Measurements from ENCODE around the gene PROX2. TPM values are rescaled to one million over a fixed set of nuclear protein-coding genes. Genes with fewer than 3 reads are reported as not detected.

Gene PROX2
- polyA plus RNA-seq, 3 donors: 0.03 TPM; not detected in 2

- no peak overlapping the region for H3K4me3 Mint-ChIP-seq
- intact Hi-C loops (cut with micrococcal nuclease): no loop called here
- Histone ChIP-seq H2AFZ (ENCODE audit: insufficient read depth, low read depth, low read length, poor library complexity, severe bottlenecking) (no peak overlapping the region), H3K4me2 (replicated peaks; ENCODE audit: extremely low read depth, low read length, poor library complexity, severe bottlenecking) (no peak overlapping the region), H3K27me3 (ENCODE audit: control insufficient read depth in 2 of 2, insufficient read depth in 2 of 2, low read length in 2 of 2) (no peaks in the 10 kb centered on the region), H4K20me1 (ENCODE audit: insufficient read depth, low read length) (peaks cover 7% of the 10 kb centered on the region), H3K36me3 (replicated peaks in 1 of 2; ENCODE audit: control insufficient read depth in 1 of 2, insufficient read depth in 2 of 2, low read length in 2 of 2) (peaks cover 64 to 75% of the 10 kb centered on the region in 2 donors), H3K79me2 (ENCODE audit: insufficient read depth, low read length) (no peaks in the 10 kb centered on the region), H3K4me3 (replicated peaks in 1 of 3; ENCODE audit: low read depth in 2 of 3, low read length in 3 of 3) (no peak overlapping the region), H3K9me3 (replicated peaks in 1 of 2; ENCODE audit: control insufficient read depth in 1 of 2, insufficient read depth in 1 of 2, low read length in 2 of 2) (no peaks in the 10 kb centered on the region), H3K4me1 (ENCODE audit: control insufficient read depth in 1 of 2, insufficient read depth in 2 of 2, low read length in 2 of 2) (no peaks in the 10 kb centered on the region), H3K9ac (ENCODE audit: insufficient read depth, low read length, poor library complexity, severe bottlenecking) (no peak overlapping the region), H3K27ac (ENCODE audit: low read depth in 1 of 2, low read length in 2 of 2) (no peak overlapping the region)
- peaks cover 0 to 4% (median 1%) of the 10 kb centered on the region in 3 donors for H3K27me3 Mint-ChIP-seq (ENCODE audit: low read depth in 3 of 3)
- H3K9me3 Mint-ChIP-seq: no peaks in the 10 kb centered on the region
- DNase-seq: no peak
- TF ChIP-seq CTCF (IDR thresholded peaks at IDR 0.05): no peak
- no peaks in the 10 kb centered on the region for H3K4me1 Mint-ChIP-seq
- 82% methylated on average over 9 of the region's 10 CpGs for WGBS (ENCODE audit: insufficient coverage)
- peaks cover 67 to 74% of the 10 kb centered on the region in 2 donors for H3K36me3 Mint-ChIP-seq
- H3K27ac Mint-ChIP-seq: peak overlapping the region in 3 of 7 donors; percentile 21 to 57 (median 27)
Measured at GRCh38 chr14:74902941-74903705, 27.2 kb upstream of the PROX2 start.

GRCh38 chr14:74898694-74899093 is 22.7 kb upstream of the PROX2 start:
- Histone ChIP-seq H3K27ac (ENCODE audit: low read depth in 1 of 2, low read length in 2 of 2) (no peak overlapping the region), H3K4me3 (replicated peaks in 1 of 3; ENCODE audit: low read depth in 2 of 3, low read length in 3 of 3) (no peak overlapping the region), H3K79me2 (ENCODE audit: insufficient read depth, low read length) (peaks cover 8% of the 10 kb centered on the region), H3K9me3 (replicated peaks in 1 of 2; ENCODE audit: control insufficient read depth in 1 of 2, insufficient read depth in 1 of 2, low read length in 2 of 2) (no peaks in the 10 kb centered on the region), H3K9ac (ENCODE audit: insufficient read depth, low read length, poor library complexity, severe bottlenecking) (no peak overlapping the region), H4K20me1 (ENCODE audit: insufficient read depth, low read length) (peaks cover 25% of the 10 kb centered on the region), H3K4me2 (replicated peaks; ENCODE audit: extremely low read depth, low read length, poor library complexity, severe bottlenecking) (no peak overlapping the region), H3K27me3 (ENCODE audit: control insufficient read depth in 2 of 2, insufficient read depth in 2 of 2, low read length in 2 of 2) (no peaks in the 10 kb centered on the region), H3K4me1 (ENCODE audit: control insufficient read depth in 1 of 2, insufficient read depth in 2 of 2, low read length in 2 of 2) (peaks cover 8% of the 10 kb centered on the region in 2 donors), H2AFZ (ENCODE audit: insufficient read depth, low read depth, low read length, poor library complexity, severe bottlenecking) (no peak overlapping the region), H3K36me3 (replicated peaks in 1 of 2; ENCODE audit: control insufficient read depth in 1 of 2, insufficient read depth in 2 of 2, low read length in 2 of 2) (peaks cover 95 to 98% of the 10 kb centered on the region in 2 donors)
- TF ChIP-seq CTCF (IDR thresholded peaks at IDR 0.05): no peak
- H3K27me3 Mint-ChIP-seq (ENCODE audit: low read depth in 3 of 3): peaks cover 0 to 1% (median 0%) of the 10 kb centered on the region in 3 donors
- H3K36me3 Mint-ChIP-seq: peaks cover 94 to 98% of the 10 kb centered on the region in 2 donors
- peaks cover 7% of the 10 kb centered on the region for H3K4me1 Mint-ChIP-seq
- no peak for DNase-seq
- peak overlapping the region in 2 of 7 donors; percentile 46 to 51 for H3K27ac Mint-ChIP-seq
- no peak overlapping the region for H3K4me3 Mint-ChIP-seq
- H3K9me3 Mint-ChIP-seq: no peaks in the 10 kb centered on the region
- intact Hi-C loops (cut with micrococcal nuclease): no loop called here
- 100% methylated on average over 3 of the region's 5 CpGs for WGBS (ENCODE audit: insufficient coverage)

All from CD14-positive monocyte (primary cell).